ENCODE results near the gene PARP1. TPM values are rescaled to one million over a fixed set of nuclear protein-coding genes. Genes with fewer than 3 reads are reported as not detected.

Gene PARP1
- total RNA-seq, 1 experiment from 2014 or later: 127 TPM

- Histone ChIP-seq H3K27me3 (ENCODE audit: control insufficient read depth, insufficient read depth, low read length) (no peaks in the 10 kb centered on the region), H3K4me3 (ENCODE audit: low read depth in 2 of 2, low read length in 2 of 2) (no peak overlapping the region), H3K36me3 (ENCODE audit: control insufficient read depth, insufficient read depth, low read length) (peaks cover 27% of the 10 kb centered on the region), H3K9me3 (ENCODE audit: control insufficient read depth, insufficient read depth, low read depth, low read length) (no peaks in the 10 kb centered on the region), H3K27ac (ENCODE audit: low read length) (no peak overlapping the region), H3K4me1 (ENCODE audit: control insufficient read depth, insufficient read depth, low read length) (no peaks in the 10 kb centered on the region)
- ATAC-seq (no peak), DNase-seq (ENCODE audit: low read depth, low spot score) (no peak)
- POLR2A ChIA-PET: no interaction called here
- no TSS peak for BruUV-seq (replicated peaks)
- TF ChIP-seq, protein P1, sequence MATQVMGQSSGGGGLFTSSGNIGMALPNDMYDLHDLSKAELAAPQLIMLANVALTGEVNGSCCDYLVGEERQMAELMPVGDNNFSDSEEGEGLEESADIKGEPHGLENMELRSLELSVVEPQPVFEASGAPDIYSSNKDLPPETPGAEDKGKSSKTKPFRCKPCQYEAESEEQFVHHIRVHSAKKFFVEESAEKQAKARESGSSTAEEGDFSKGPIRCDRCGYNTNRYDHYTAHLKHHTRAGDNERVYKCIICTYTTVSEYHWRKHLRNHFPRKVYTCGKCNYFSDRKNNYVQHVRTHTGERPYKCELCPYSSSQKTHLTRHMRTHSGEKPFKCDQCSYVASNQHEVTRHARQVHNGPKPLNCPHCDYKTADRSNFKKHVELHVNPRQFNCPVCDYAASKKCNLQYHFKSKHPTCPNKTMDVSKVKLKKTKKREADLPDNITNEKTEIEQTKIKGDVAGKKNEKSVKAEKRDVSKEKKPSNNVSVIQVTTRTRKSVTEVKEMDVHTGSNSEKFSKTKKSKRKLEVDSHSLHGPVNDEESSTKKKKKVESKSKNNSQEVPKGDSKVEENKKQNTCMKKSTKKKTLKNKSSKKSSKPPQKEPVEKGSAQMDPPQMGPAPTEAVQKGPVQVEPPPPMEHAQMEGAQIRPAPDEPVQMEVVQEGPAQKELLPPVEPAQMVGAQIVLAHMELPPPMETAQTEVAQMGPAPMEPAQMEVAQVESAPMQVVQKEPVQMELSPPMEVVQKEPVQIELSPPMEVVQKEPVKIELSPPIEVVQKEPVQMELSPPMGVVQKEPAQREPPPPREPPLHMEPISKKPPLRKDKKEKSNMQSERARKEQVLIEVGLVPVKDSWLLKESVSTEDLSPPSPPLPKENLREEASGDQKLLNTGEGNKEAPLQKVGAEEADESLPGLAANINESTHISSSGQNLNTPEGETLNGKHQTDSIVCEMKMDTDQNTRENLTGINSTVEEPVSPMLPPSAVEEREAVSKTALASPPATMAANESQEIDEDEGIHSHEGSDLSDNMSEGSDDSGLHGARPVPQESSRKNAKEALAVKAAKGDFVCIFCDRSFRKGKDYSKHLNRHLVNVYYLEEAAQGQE (IDR thresholded peaks at IDR 0.05; ENCODE audit: insufficient read depth in 1 of 2, low read depth in 2 of 2, low read length in 1 of 2): no peak
- TF ChIP-seq TCF7L2 (IDR thresholded peaks at IDR 0.05; ENCODE audit: low read depth, low read length) (no peak), CTCF (IDR thresholded peaks at IDR 0.05) (no peak), SIN3A (IDR thresholded peaks at IDR 0.05; ENCODE audit: borderline replicate concordance, insufficient read depth, low read depth, low read length) (no peak), POLR2AphosphoS5 (IDR thresholded peaks at IDR 0.05; ENCODE audit: low read depth, low read length) (no peak)
- CTCF ChIA-PET: no interaction called here
- in situ Hi-C loops (cut with HindIII; ENCODE audit: low pct_unique_long_range_greater_than_20kb, low sequenced_read_pairs): no loop called here
- intact Hi-C loops (cut with micrococcal nuclease; ENCODE audit: unreplicated experiment): no loop called here
Measured at GRCh38 chr1:226384040-226384439, 23.9 kb downstream of the PARP1 start.

- no peak overlapping the region for H3K4me3 ChIP-seq (ENCODE audit: low read depth in 2 of 2, low read length in 2 of 2)
- peaks cover 25% of the 10 kb centered on the region for H3K36me3 ChIP-seq (ENCODE audit: control insufficient read depth, insufficient read depth, low read length)
- H3K9me3 ChIP-seq (ENCODE audit: control insufficient read depth, insufficient read depth, low read depth, low read length): no peaks in the 10 kb centered on the region
- no peaks in the 10 kb centered on the region for H3K27me3 ChIP-seq (ENCODE audit: control insufficient read depth, insufficient read depth, low read length)
- intact Hi-C loops (cut with micrococcal nuclease; ENCODE audit: unreplicated experiment): no loop called here
- in situ Hi-C loops (cut with HindIII; ENCODE audit: low pct_unique_long_range_greater_than_20kb, low sequenced_read_pairs): no loop called here
- ChIA-PET POLR2A (no interaction called here), CTCF (no interaction called here)
- DNase-seq (ENCODE audit: low read depth, low spot score) (no peak), ATAC-seq (no peak)
- H3K4me1 ChIP-seq (ENCODE audit: control insufficient read depth, insufficient read depth, low read length): no peaks in the 10 kb centered on the region
- no peak overlapping the region for H3K27ac ChIP-seq (ENCODE audit: low read length)
- TF ChIP-seq, protein P1 (IDR thresholded peaks at IDR 0.05; ENCODE audit: insufficient read depth in 1 of 2, low read depth in 2 of 2, low read length in 1 of 2): no peak
- BruUV-seq (replicated peaks): no TSS peak
Measured at GRCh38 chr1:226382030-226382429, 25.9 kb downstream of the PARP1 start.
